CD4-positive, alpha-beta memory T cell (primary cell): ENCODE measurements around the gene ELP5. TPM values are rescaled to one million over a fixed set of nuclear protein-coding genes. Genes with fewer than 3 reads are reported as not detected.

Experiments
- CTCF ChIA-PET: fragments of 350-600 bp; sonication (Branson Sonifier 250); formaldehyde crosslinking; loops from one replicate; lab custom pipeline; 2021; ENCODE audit warnings: inconsistent platforms; ENCODE audit not compliant: partially characterized antibody; lab: Charles Lee
- POLR2A ChIA-PET: fragments of 350-600 bp; sonication (Branson Sonifier 250); formaldehyde crosslinking; loops from one replicate; lab custom pipeline; 2021; ENCODE audit not compliant: partially characterized antibody; lab: Charles Lee
- DNase-seq, 5 donors: peaks; one replicate each; pipeline versions ENCODE4 v3.0.0 to v3.0.0-alpha.2; 2020 to 2022; ENCODE audit warnings: mixed read lengths in 1 of 5
- H3K27ac ChIP-seq: one replicate; pipeline ENCODE4 v1.7.0; 2013; ENCODE audit warnings: low read depth, low read length
- H3K27me3 ChIP-seq: 2 replicates; pipeline ENCODE4 v1.7.0; 2013; ENCODE audit warnings: mild to moderate bottlenecking, low read length, moderate library complexity; ENCODE audit not compliant: insufficient read depth
- H3K36me3 ChIP-seq: 2 replicates; pipeline ENCODE4 v1.7.0; 2013; ENCODE audit warnings: mild to moderate bottlenecking, low read length, moderate library complexity; ENCODE audit not compliant: insufficient read depth
- H3K4me1 ChIP-seq: 2 replicates; pipeline ENCODE4 v1.7.0; 2013; ENCODE audit warnings: mild to moderate bottlenecking, low read length, moderate library complexity; ENCODE audit not compliant: insufficient read depth
- H3K4me3 ChIP-seq, 2 donors: one replicate each; pipeline ENCODE4 v1.7.0; 2013; ENCODE audit warnings: low read length in 2 of 2, mild to moderate bottlenecking in 1 of 2
- H3K9me3 ChIP-seq, 2 donors: one replicate each; pipeline ENCODE4 v1.7.0; 2013; ENCODE audit warnings: low read length in 2 of 2, control low read depth in 1 of 2; ENCODE audit not compliant: control insufficient read depth in 1 of 2
- H3K27ac Mint-ChIP-seq, 7 donors: one replicate each; pipeline ENCODE4 v1.8.0; 2020 to 2021; ENCODE audit warnings: mixed read lengths in 7 of 7, mild to moderate bottlenecking in 6 of 7, inconsistent platforms in 3 of 7, moderate library complexity in 3 of 7
- H3K27me3 Mint-ChIP-seq, 2 donors: one replicate each; pipeline ENCODE4 v1.8.0; 2020 to 2021; ENCODE audit warnings: mixed read lengths in 2 of 2
- H3K36me3 Mint-ChIP-seq, 2 donors: one replicate each; pipeline ENCODE4 v1.8.0; 2020 to 2021; ENCODE audit warnings: mixed read lengths in 2 of 2, inconsistent platforms in 1 of 2, mild to moderate bottlenecking in 1 of 2
- H3K4me1 Mint-ChIP-seq, 4 donors: one replicate each; pipeline ENCODE4 v1.8.0; 2020 to 2021; ENCODE audit warnings: mixed read lengths in 4 of 4, mild to moderate bottlenecking in 1 of 4
- H3K4me3 Mint-ChIP-seq, 8 donors: one replicate each; pipeline ENCODE4 v1.8.0; 2020 to 2021; ENCODE audit warnings: mixed read lengths in 8 of 8, mild to moderate bottlenecking in 7 of 8, moderate library complexity in 6 of 8, inconsistent platforms in 3 of 8
- H3K9me3 Mint-ChIP-seq, 8 donors: one replicate each; pipeline ENCODE4 v1.8.0; 2020 to 2021; ENCODE audit warnings: mixed read lengths in 8 of 8, mild to moderate bottlenecking in 5 of 8, inconsistent platforms in 3 of 8, moderate library complexity in 1 of 8
- intact Hi-C: fragments of 100-400 bp; cut with micrococcal nuclease; formaldehyde crosslinking; loops from one replicate; pipeline ENCODE4 v1.15.1; 2023
- polyA plus RNA-seq, 2 donors: library from polyadenylated mRNA; unstranded; fragments of 300-500 nt; fragmentation: Illumina TruSeq; gene quantifications; one replicate each; pipeline ENCODE4 v1.2.3, GENCODE V29; 2021
- total RNA-seq, 2 experiments: library from RNA; stranded (reverse); gene quantifications; one replicate each; pipeline ENCODE4 v1.2.3, GENCODE V29; 2021

The ELP5 gene
- total and polyA plus RNA-seq, 4 experiments from 2014 or later = 29.8 to 71.3 (median 49.4) TPM

DNA sequence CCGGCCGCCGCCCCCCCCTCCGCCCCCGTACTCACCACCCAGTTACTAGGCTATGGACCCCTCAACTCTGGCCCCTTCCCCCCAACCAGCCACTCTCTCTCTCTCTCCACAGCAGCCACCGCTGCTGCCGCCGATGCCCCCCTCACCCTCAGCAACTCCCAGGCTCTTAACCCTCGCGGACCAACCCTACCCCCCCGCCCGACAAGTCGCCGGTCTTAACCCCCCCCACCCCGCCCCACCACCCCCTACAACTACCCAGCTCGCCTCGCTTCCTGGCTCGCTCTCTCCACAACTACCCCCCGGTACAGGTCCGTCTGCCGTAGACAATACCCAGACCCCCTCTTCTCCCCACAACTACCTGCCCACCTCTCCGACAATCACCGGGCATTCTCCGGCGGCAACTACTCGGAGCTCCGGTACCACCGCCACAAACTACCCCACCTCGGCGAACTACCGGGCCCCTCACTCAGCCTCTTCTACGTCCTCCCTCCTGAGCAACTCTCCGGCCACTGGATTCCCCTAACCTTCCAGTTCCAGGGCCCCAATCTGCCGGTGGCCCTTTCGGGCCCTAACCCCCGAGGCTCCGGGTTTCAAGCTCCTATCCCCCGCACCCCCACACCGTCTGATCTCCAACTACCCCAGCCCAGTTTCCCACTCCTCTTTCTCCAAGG lies 13.5 kb upstream of the ELP5 start:
- intact Hi-C loops = loop anchor here (1.0 to 10.0 kb wide), 8 partner anchors 14 to 606 kb away; partner anchors contain the start of genes EIF5A, ELP5, POLR2A and TMEM102
- Mint-ChIP-seq H3K9me3 (peaks cover 0 to 8% (median 0%) of the 10 kb centered on the region in 8 donors), H3K4me1 (peaks cover 45 to 83% (median 58%) of the 10 kb centered on the region in 4 donors), H3K27me3 (peaks cover 0 to 2% of the 10 kb centered on the region in 2 donors), H3K27ac (peak overlapping the region; percentile 90 to 100 (median 96)), H3K4me3 (peak overlapping the region; percentile 94 to 99 (median 96)), H3K36me3 (peaks cover 25 to 70% of the 10 kb centered on the region in 2 donors)
- H3K4me3 ChIP-seq = peak overlapping the region; percentile 85 to 86
- ChIA-PET POLR2A (interaction anchor here (0.7 to 17.6 kb wide), 23 partner anchors 8 to 935 kb away, joined by 3 to 435 read pairs (median 5); partner anchors contain the start of genes ACADVL, ACAP1, CTDNEP1 and DLG4), CTCF (interaction anchor here (0.9 to 2.5 kb wide), 5 partner anchors 18 to 243 kb away, joined by 3 to 14 read pairs (median 4); partner anchors contain the start of genes ACAP1 and SLC35G6)
- H3K9me3 ChIP-seq = no peaks in the 10 kb centered on the region
- DNase-seq = peak in 3 of 5 donors; percentile 36 to 60 (median 39)
- H3K36me3 ChIP-seq = peaks cover 22% of the 10 kb centered on the region
- H3K4me1 ChIP-seq = peaks cover 64% of the 10 kb centered on the region
- peak overlapping the region; percentile 85 for H3K27ac ChIP-seq
- H3K27me3 ChIP-seq = no peaks in the 10 kb centered on the region

DNA sequence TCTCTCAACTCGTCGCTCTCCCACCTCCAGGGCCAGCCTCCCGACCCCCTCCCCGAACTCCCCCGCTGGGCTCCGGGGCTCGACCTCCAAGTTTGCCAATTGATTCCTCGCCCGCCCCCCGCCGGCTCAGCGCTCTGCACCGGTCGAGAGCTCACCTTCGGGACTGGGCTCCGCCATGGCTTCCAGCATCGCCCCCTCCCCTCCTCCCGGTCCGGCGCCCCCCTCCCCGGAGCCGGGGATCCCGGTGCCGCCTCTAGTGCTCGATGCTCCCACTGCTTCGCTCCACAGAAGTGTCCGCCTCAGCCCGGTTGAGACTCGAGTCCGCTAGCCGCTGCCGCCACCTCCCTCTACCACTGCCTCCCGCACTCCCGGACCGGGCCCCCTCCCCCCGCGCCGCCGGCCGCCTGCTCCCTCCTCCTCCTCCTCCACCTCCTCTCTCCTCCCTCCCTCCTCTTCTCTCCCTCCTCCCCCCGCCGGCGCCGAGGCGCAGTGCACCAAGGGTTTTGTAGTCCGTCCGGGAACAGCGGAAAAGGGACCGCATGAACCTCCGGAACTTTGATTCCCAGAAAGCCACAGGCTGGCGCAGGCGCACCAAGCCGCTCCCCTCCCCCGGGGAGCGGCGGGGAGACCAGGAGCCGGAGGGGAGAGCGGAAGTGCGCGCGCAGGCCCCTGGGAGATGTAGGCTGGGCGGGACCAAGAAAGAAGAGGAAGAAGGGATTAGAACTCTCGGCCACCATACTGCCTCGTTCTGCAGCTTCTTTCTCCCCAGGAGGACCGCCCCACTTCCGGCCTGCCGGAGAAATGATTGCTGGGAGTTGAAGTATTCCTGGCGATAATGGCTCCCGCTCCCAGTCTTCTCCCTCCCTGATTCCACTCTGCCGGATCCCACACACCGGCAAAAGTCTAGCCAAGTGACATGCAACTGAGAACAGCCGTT lies 12.7 kb upstream of the ELP5 start, which contains the start of gene PHF23:
Gene PHF23 (minus strand): TSS at position 367 of the 937 bp plus-strand sequence. CDS start 178 bp downstream, at position 189.
- H3K9me3 ChIP-seq = no peaks in the 10 kb centered on the region
- peak; percentile 97 to 98 (median 98) for DNase-seq
- intact Hi-C loops = loop anchor here (1.0 to 10.0 kb wide), 8 partner anchors 13 to 605 kb away; partner anchors contain the start of genes EIF5A, ELP5, POLR2A and TMEM102
- H3K4me3 ChIP-seq = peak within 1 kb of the TSS; percentile 85 to 86
- POLR2A ChIA-PET = interaction anchor here (0.8 to 17.6 kb wide), 18 partner anchors 9 to 447 kb away, joined by 3 to 435 read pairs (median 7); partner anchors contain the start of genes ACADVL, ACAP1, CTDNEP1 and DLG4
- Mint-ChIP-seq H3K9me3 (peaks cover 0 to 8% (median 0%) of the 10 kb centered on the region in 8 donors), H3K4me3 (peak within 1 kb of the TSS; percentile 94 to 99 (median 96)), H3K36me3 (peaks cover 25 to 69% of the 10 kb centered on the region in 2 donors), H3K4me1 (peaks cover 41 to 75% (median 54%) of the 10 kb centered on the region in 4 donors), H3K27ac (peak within 1 kb of the TSS; percentile 90 to 100 (median 98)), H3K27me3 (peaks cover 0 to 2% of the 10 kb centered on the region in 2 donors)
- CTCF ChIA-PET = interaction anchor here (1.0 to 1.6 kb wide), 4 partner anchors 19 to 97 kb away, joined by 3 to 4 read pairs (median 4); partner anchors contain the start of gene ACAP1
- H3K36me3 ChIP-seq = peaks cover 27% of the 10 kb centered on the region
- H3K4me1 ChIP-seq = peaks cover 61% of the 10 kb centered on the region
- peak within 1 kb of the TSS; percentile 85 for H3K27ac ChIP-seq
- H3K27me3 ChIP-seq = no peaks in the 10 kb centered on the region

GRCh38 chr17:7240375-7240774 lies 11.6 kb upstream of the ELP5 start:
- Mint-ChIP-seq H3K27ac (peak overlapping the region; percentile 90 to 100 (median 99)), H3K36me3 (peaks cover 25 to 66% of the 10 kb centered on the region in 2 donors), H3K4me1 (peaks cover 37 to 65% (median 47%) of the 10 kb centered on the region in 4 donors), H3K9me3 (peaks cover 0 to 8% (median 0%) of the 10 kb centered on the region in 8 donors), H3K4me3 (peak overlapping the region; percentile 66 to 99 (median 96)), H3K27me3 (peaks cover 0 to 2% of the 10 kb centered on the region in 2 donors)
- Histone ChIP-seq H3K36me3 (peaks cover 26% of the 10 kb centered on the region), H3K4me1 (peaks cover 52% of the 10 kb centered on the region), H3K4me3 (no peak overlapping the region), H3K9me3 (no peaks in the 10 kb centered on the region), H3K27ac (peak overlapping the region; percentile 85), H3K27me3 (no peaks in the 10 kb centered on the region)
- POLR2A ChIA-PET = interaction anchor here (1.3 to 17.6 kb wide), 7 partner anchors 10 to 446 kb away, joined by 3 to 435 read pairs (median 24); partner anchors contain the start of genes ACADVL, CTDNEP1, DLG4 and ELP5
- DNase-seq = no peak
- CTCF ChIA-PET = interaction anchor here (0.9 to 1.8 kb wide), 4 partner anchors 19 to 239 kb away, joined by 3 to 8 read pairs (median 3); partner anchors contain the start of genes ACAP1 and ZBTB4
- intact Hi-C loops = no loop called here

- Mint-ChIP-seq H3K9me3 (peaks cover 0 to 8% (median 0%) of the 10 kb centered on the region in 8 donors), H3K4me1 (peaks cover 34 to 61% (median 41%) of the 10 kb centered on the region in 4 donors), H3K27me3 (peaks cover 0 to 2% of the 10 kb centered on the region in 2 donors), H3K4me3 (peak overlapping the region; percentile 95 to 100 (median 96)), H3K36me3 (peaks cover 24 to 65% of the 10 kb centered on the region in 2 donors), H3K27ac (peak overlapping the region; percentile 98 to 100 (median 100))
- H3K27me3 ChIP-seq = no peaks in the 10 kb centered on the region
- intact Hi-C loops = no loop called here
- no peaks in the 10 kb centered on the region for H3K9me3 ChIP-seq
- peak overlapping the region; percentile 74 to 82 for H3K4me3 ChIP-seq
- no peak for DNase-seq
- H3K36me3 ChIP-seq = peaks cover 29% of the 10 kb centered on the region
- POLR2A ChIA-PET = interaction anchor here (0.9 to 17.6 kb wide), 9 partner anchors 9 to 446 kb away, joined by 3 to 435 read pairs (median 14); partner anchors contain the start of genes ACADVL, ACAP1, CTDNEP1 and DLG4
- CTCF ChIA-PET = interaction anchor here (0.9 to 1.8 kb wide), 7 partner anchors 8 to 238 kb away, joined by 3 to 8 read pairs (median 3); partner anchors contain the start of genes ACAP1 and ZBTB4
- peak overlapping the region; percentile 96 for H3K27ac ChIP-seq
- H3K4me1 ChIP-seq = peaks cover 44% of the 10 kb centered on the region
Measured at GRCh38 chr17:7241090-7241733, 10.8 kb upstream of the ELP5 start.

DNA sequence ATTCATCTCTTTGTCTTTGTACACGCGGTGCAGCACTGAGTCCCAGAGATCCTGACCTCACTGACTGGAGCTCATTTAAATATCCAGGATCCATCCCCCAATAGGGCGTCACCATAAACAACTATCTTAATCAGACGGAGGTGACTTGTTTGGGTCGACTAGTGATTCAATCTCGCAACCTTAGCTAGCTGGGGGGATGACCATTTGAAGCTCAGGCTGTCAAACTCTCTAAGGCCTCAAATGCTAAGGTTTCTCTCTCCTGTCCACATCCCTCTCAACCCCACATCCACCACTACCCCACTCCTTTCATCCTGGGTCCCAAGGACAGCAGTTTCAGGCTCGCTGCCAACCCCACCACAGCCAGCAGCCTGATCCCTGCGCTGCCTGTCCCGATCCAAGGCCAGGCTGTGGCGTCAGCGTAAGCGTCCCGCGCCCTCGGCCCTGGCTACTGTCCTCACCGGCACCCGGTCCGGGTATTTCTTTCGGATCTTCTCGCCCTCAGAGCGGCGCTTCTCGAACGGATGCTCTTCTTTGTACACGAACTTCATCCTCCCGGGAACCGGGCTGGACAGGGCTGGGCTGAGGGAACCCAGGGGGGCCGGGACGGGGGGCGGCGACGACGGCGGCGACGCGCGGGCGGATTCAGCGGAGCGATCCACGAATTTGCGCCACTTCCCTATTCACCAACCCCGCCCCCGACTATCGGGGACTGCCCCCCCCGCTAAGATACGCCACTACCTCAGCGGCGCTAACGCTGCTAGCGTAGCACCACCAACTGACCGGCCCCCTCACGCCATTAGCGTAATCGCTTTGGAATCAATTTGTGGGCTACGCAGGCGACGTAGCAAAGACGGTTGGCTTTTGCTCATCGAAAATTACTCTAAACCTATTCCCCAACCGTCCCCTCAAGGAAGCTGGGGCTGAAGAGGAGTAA lies 10.0 kb upstream of the ELP5 start, which contains the start of gene GABARAP:
Gene GABARAP (minus strand): TSS at position 667 of the 934 bp plus-strand sequence. CDS start 119 bp downstream, at position 548.
- peaks cover 0 to 2% of the 10 kb centered on the region in 2 donors for H3K27me3 Mint-ChIP-seq
- peak; percentile 90 to 94 (median 90) for DNase-seq
- no peaks in the 10 kb centered on the region for H3K27me3 ChIP-seq
- peaks cover 0 to 8% (median 0%) of the 10 kb centered on the region in 8 donors for H3K9me3 Mint-ChIP-seq
- peaks cover 30 to 61% (median 39%) of the 10 kb centered on the region in 4 donors for H3K4me1 Mint-ChIP-seq
- peak within 1 kb of the TSS; percentile 96 for H3K27ac ChIP-seq
- H3K9me3 ChIP-seq = no peaks in the 10 kb centered on the region
- POLR2A ChIA-PET = interaction anchor here (0.5 to 17.6 kb wide), 23 partner anchors 8 to 876 kb away, joined by 3 to 435 read pairs (median 6); partner anchors contain the start of genes ACADVL, ACAP1, CTDNEP1 and DLG4
- peak within 1 kb of the TSS; percentile 98 to 100 (median 100) for H3K27ac Mint-ChIP-seq
- intact Hi-C loops = no loop called here
- CTCF ChIA-PET = interaction anchor here (0.9 to 1.8 kb wide), 7 partner anchors 8 to 55 kb away, joined by 3 to 8 read pairs (median 6); partner anchors contain the start of genes ACADVL and DLG4
- H3K36me3 ChIP-seq = peaks cover 28% of the 10 kb centered on the region
- H3K4me3 ChIP-seq = peak within 1 kb of the TSS; percentile 74 to 82
- H3K4me1 ChIP-seq = peaks cover 36% of the 10 kb centered on the region
- peak within 1 kb of the TSS; percentile 95 to 100 (median 96) for H3K4me3 Mint-ChIP-seq
- peaks cover 26 to 66% of the 10 kb centered on the region in 2 donors for H3K36me3 Mint-ChIP-seq
